ENCODE results near the gene SMOC1.

Gene SMOC1

DNA sequence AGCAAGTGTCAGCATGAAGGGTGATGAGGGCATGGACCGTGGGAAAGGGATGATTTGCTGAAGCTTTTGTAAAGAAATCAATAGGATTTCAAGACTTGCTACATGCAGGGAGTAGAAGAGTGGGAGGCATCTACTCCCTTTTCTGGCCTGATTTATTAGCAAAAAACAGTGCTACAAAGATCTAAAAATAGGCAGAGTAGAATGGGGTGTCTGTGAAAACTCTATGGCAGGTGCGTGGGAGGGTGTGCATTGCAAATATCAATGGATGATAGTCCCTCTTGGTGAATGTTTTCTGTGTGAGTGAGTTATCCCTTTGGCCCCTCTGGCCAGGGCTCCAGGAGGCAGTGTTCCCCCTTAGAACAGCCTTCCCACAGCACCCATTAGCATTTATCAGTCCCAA lies 139.0 kb downstream of the SMOC1 start:
- DNase-seq, result no peak

DNA sequence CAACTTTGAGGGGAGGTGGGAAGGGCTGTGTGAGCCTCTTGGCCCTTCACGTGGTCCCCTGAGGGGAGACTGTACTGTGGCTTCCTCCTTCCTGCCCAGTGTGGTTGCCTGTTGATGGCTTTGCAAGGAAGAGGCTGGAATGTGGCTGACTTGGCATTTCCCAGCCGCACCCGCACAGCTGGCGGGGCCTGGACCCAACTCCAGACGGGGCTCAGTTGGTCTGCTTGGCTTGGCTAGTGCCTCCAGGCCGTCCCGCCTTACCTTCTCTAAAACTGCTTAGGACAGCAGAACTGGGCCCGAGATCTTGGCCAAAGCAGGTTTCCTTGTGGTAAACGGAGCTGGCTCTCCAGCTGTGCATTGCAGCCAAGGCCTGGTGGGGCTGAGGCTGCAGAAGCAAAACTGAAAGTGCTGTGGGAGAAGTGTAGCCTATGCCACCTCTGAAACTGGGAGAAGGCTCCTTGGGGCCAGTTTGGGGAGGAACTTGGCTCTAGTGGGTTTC lies 139.5 kb downstream of the SMOC1 start:
- no peak for DNase-seq

GRCh38 chr14:70019695-70020094 lies 140.5 kb downstream of the SMOC1 start:
- DNase-seq, result no peak

- DNase-seq, result no peak
Measured at GRCh38 chr14:70020352-70021170, 141.3 kb downstream of the SMOC1 start.

GRCh38 chr14:70021548-70022220 lies 142.5 kb downstream of the SMOC1 start:
- DNase-seq, result no peak

DNA sequence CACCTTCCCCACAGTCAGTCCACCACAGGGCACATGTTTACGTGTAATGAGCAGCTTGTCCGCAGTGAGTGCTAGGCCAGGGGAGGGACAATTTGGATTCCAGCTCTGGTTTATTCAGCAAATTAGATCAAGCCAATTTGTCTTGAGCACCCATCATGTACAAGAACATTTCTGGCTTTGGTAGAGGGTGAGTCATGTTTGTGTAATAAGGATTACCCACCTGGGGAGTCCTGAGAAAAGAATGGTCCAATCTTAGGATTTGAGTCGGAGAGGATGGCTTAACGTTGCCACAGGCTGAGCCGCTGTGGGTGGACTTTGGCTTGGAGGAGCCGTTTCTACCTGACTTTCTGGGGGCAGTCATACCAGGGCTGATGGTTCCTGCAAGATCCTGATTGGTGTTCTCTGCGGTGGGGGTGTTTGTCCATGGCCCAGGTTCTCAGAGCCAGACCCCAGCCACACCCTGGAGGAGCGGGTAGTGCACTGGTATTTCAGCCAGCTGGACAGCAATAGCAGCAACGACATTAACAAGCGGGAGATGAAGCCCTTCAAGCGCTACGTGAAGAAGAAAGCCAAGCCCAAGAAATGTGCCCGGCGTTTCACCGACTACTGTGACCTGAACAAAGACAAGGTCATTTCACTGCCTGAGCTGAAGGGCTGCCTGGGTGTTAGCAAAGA lies 143.7 kb downstream of the SMOC1 start:
- DNase-seq, result no peak

DNA sequence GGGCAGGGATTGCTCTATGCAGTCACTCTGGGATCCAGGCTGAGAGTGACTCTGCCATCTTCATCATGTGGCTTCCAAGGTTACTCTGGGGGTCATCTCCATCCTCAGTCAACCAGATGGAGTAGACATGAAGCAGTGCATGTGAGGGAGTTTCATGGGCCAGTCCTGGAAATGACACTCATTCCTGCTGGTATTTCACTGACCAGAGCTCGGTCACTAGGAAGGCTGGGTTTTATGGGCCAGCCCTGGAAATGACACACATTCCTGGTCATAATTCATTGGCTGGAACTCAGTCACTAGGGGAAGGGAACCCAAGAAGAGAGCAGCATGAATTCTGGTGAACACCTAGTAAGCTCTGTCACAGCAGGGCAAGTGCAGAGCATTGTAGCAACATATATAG lies 144.7 kb downstream of the SMOC1 start:
- no peak for DNase-seq

DNA sequence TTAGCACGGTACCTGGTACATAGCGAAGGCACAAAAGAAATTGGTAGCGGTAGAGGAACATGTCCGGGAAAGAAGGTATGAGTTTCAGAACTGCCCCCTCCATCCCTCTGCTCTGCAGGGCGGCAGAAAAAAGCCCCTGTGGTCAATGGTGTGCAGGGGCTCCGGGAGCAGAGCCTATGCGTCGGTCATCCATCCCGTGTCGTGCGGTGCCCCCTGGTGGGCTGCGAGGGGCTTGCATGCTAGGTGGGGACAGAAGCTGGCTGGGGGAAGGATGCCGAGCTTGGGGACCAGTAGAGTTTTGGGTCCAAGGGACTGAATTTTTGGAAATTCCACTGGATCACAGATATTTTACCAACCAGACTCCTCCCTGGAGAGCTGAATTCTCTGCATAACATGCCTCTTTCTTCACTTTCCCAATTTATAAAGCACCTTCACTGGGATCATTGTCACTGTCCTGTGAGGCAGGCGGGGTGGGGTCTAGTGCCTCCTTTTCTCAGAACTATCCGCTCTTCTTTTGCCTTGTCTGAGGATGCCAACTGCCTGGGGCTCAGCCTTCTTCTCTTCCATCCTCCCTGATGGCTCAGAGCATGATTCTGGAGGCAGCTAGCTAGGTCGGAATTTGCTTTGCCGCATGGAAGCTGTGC lies 148.7 kb downstream of the SMOC1 start:
- peak; percentile 26 to 39 for DNase-seq

DNA sequence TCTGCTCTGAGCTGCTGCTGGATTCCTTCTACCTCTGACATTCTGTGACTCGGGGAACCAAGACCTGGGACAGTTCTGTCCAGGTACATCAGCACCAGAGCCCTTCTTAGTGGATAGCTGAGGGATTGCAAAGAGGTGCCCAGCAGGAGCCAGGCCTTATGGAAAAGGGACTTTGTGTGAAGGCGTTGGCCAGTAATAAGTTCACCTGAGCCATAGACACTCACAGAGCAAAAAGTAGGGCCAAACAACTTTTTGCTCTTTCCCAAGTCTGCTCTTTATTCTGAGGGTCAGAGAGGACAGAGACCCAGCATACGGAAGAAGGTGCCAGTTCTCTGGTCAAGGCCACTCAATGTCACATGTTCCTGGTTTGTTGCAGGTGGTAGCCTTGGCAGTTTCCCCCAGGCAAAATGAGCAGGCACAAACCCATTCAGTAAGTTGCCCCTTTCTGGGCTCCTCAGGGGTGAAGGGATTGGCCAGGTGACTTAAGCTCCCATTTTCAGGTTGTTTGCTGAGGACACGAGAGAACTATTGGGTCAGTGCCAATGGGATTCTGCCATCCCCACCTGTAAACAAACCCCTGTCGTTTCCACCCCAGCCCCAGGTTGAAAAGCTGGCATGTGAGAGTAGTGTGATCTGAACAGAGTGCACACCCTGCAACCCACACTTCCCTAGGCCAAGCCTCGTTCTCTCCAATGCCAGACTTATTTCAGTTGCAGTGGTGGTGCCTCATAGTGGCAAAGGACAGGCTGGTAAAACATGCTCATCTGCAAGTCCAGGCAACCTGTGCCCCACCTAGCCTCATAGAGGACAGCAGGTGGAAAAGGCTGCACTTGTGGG lies 150.3 kb downstream of the SMOC1 start:
- no peak for DNase-seq

- DNase-seq, result no peak
Measured at GRCh38 chr14:70032016-70032415, 152.8 kb downstream of the SMOC1 start.

GRCh38 chr14:70032447-70032846 lies 153.2 kb downstream of the SMOC1 start:
- no peak for DNase-seq

DNA sequence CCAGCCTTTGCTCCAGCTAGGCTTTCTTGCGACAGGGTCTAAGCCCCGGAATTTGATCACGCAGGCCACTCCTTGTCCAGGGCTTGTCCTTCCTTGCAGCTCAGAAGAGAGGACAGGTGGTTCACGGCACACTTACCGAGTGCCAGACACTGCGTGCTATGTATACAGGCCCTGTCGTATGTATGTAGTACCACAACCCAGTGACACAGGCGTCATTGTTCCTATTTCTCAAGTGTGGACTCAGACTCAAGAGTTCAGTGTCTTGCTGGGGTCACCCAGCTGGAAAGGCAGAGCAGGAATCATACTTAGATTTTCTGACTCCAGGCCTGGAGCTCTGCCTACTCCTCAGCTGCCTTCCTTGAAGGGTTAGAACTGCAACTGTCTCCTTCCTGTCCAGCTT lies 153.9 kb downstream of the SMOC1 start:
- no peak for DNase-seq

GRCh38 chr14:70033561-70033960 lies 154.3 kb downstream of the SMOC1 start:
- no peak for DNase-seq

- no peak for DNase-seq
Measured at GRCh38 chr14:70034257-70034656, 155.0 kb downstream of the SMOC1 start.

DNA sequence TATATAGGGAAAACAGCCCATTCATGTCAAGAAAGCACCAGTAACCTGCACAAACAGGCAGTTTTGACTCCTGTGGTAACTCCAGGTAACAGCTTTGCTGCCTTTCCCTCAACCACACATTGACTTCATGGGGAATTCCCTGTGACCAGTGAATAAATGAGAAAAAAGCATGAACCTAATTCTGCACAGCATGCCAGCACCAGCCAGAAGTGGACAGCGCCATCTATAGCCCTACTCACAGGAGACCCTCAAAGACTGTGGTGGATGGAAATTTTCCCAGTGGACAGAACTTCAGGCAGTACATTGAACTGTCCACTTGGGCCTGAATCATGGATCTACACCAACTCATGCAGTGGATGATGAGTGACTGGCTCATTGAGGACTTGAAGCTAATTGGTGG lies 157.4 kb downstream of the SMOC1 start:
- DNase-seq, result no peak

- DNase-seq, result no peak
Measured at GRCh38 chr14:70043001-70043400, 163.8 kb downstream of the SMOC1 start.

GRCh38 chr14:70045310-70045709 lies 166.1 kb downstream of the SMOC1 start:
- no peak for DNase-seq

GRCh38 chr14:70045844-70046535 lies 166.8 kb downstream of the SMOC1 start:
- no peak for DNase-seq

- DNase-seq, result no peak
Measured at GRCh38 chr14:70047598-70048312, 168.5 kb downstream of the SMOC1 start.

DNA sequence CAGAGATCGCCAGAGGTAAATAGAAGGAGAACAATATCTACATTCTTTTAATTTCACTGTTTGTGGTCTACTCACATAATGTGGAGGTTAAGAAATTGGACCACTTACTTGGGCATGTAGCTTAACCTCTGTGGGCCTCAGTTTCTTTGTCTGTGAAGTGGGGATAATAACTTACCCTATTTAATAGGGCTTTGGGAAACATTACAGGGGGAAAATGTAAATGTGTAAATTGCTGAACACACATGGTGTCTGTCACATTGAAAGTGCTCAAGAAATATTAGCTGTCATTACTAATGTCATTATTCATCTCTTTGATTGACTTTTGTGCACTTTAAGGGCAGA lies 169.1 kb downstream of the SMOC1 start:
- DNase-seq, result no peak

- DNase-seq, result no peak
Measured at GRCh38 chr14:70049605-70050004, 170.4 kb downstream of the SMOC1 start.

Measured in activated CD4-positive, alpha-beta T cell treated with anti-CD3 and anti-CD28 coated beads, Interleukin-2, amount 50 U/mL, for 4 hours (primary cell).